T-helper 2 cell treated with Interferon-gamma antibody and Interleukin-4, amounts not matched to agents 5 μg/mL and 100 μg/mL, for 36 hours (primary cell): ENCODE results near the gene C16orf92.
"Not testable (repeated sequence)": the region's sequence is repeated elsewhere in the genome, so short reads cannot be mapped to it uniquely, and the experiment has no call there.

Source experiments
- DNase-seq: peaks from one replicate; pipeline ENCODE4 v3.0.0; 2021; ENCODE audit warnings: low spot score
- H3K27ac Mint-ChIP-seq: one replicate; pipeline ENCODE4 v1.8.0; 2021; ENCODE audit warnings: mild to moderate bottlenecking, mixed read lengths
- H3K27me3 Mint-ChIP-seq: one replicate; pipeline ENCODE4 v1.8.0; 2021; ENCODE audit warnings: low read depth, mixed read lengths
- H3K36me3 Mint-ChIP-seq: one replicate; pipeline ENCODE4 v1.8.0; 2021; ENCODE audit warnings: low read depth, mixed read lengths
- H3K4me1 Mint-ChIP-seq: one replicate; pipeline ENCODE4 v1.8.0; 2021; ENCODE audit warnings: low read depth, mixed read lengths
- H3K4me3 Mint-ChIP-seq: one replicate; pipeline ENCODE4 v1.8.0; 2022; ENCODE audit warnings: mild to moderate bottlenecking, moderate library complexity, mixed read lengths
- H3K9me3 Mint-ChIP-seq: one replicate; pipeline ENCODE4 v1.8.0; 2021; ENCODE audit warnings: mixed read lengths

C16orf92 gene

GRCh38 chr16:30017277-30017656 lies 5.7 kb upstream of the C16orf92 start:
- no peak for DNase-seq
- no peaks in the 10 kb centered on the region for H3K9me3 Mint-ChIP-seq
- no peaks in the 10 kb centered on the region for H3K36me3 Mint-ChIP-seq

GRCh38 chr16:30017937-30018336 lies 5.1 kb upstream of the C16orf92 start:
- peaks cover 33% of the 10 kb centered on the region for H3K27me3 Mint-ChIP-seq
- H3K27ac Mint-ChIP-seq, H3K4me3 Mint-ChIP-seq, H3K36me3 Mint-ChIP-seq, H3K4me1 Mint-ChIP-seq, DNase-seq, H3K9me3 Mint-ChIP-seq: not testable (repeated sequence)

More at GRCh38 chr16:30017277-30017656, 5.7 kb upstream of the C16orf92 start:
- Mint-ChIP-seq H3K4me1 (peaks cover 7% of the 10 kb centered on the region), H3K27ac (no peak overlapping the region), H3K4me3 (no peak overlapping the region), H3K27me3 (peaks cover 39% of the 10 kb centered on the region)

- no peak for DNase-seq
- peaks cover 7% of the 10 kb centered on the region for H3K4me1 Mint-ChIP-seq
- no peak overlapping the region for H3K27ac Mint-ChIP-seq
- H3K27me3 Mint-ChIP-seq = peaks cover 32% of the 10 kb centered on the region
- H3K36me3 Mint-ChIP-seq = no peaks in the 10 kb centered on the region
- H3K4me3 Mint-ChIP-seq = no peak overlapping the region
- H3K9me3 Mint-ChIP-seq = no peaks in the 10 kb centered on the region
These were observed 4.3 kb upstream of the C16orf92 start for GRCh38 chr16:30018731-30019158.

GRCh38 chr16:30023586-30023985 lies 588 bp downstream of the C16orf92 start:
- DNase-seq = no peak
- Mint-ChIP-seq H3K9me3 (no peaks in the 10 kb centered on the region), H3K4me3 (no peak overlapping the region), H3K36me3 (no peaks in the 10 kb centered on the region), H3K4me1 (peaks cover 7% of the 10 kb centered on the region), H3K27ac (no peak overlapping the region), H3K27me3 (peaks cover 36% of the 10 kb centered on the region)

- Mint-ChIP-seq H3K4me1 (peaks cover 7% of the 10 kb centered on the region), H3K27me3 (peaks cover 40% of the 10 kb centered on the region), H3K9me3 (no peaks in the 10 kb centered on the region), H3K36me3 (no peaks in the 10 kb centered on the region), H3K27ac (no peak overlapping the region), H3K4me3 (no peak overlapping the region)
- DNase-seq = no peak
These were observed 1.5 kb downstream of the C16orf92 start for GRCh38 chr16:30024451-30024850.

- no peak overlapping the region for H3K27ac Mint-ChIP-seq
- peaks cover 47% of the 10 kb centered on the region for H3K27me3 Mint-ChIP-seq
- DNase-seq = no peak
- H3K36me3 Mint-ChIP-seq = no peaks in the 10 kb centered on the region
- no peaks in the 10 kb centered on the region for H3K9me3 Mint-ChIP-seq
- peaks cover 7% of the 10 kb centered on the region for H3K4me1 Mint-ChIP-seq
- no peak overlapping the region for H3K4me3 Mint-ChIP-seq
These were observed 2.2 kb downstream of the C16orf92 start for GRCh38 chr16:30025156-30025555.

- H3K4me3 Mint-ChIP-seq = no peak overlapping the region
- peaks cover 45% of the 10 kb centered on the region for H3K27me3 Mint-ChIP-seq
- no peaks in the 10 kb centered on the region for H3K9me3 Mint-ChIP-seq
These were observed 2.6 kb downstream of the C16orf92 start for GRCh38 chr16:30025574-30025973.

GRCh38 chr16:30026449-30026848 lies 3.5 kb downstream of the C16orf92 start:
- Mint-ChIP-seq H3K4me1 (no peaks in the 10 kb centered on the region), H3K4me3 (no peak overlapping the region), H3K9me3 (no peaks in the 10 kb centered on the region), H3K27ac (no peak overlapping the region), H3K27me3 (peaks cover 42% of the 10 kb centered on the region), H3K36me3 (no peaks in the 10 kb centered on the region)
- no peak for DNase-seq

More at GRCh38 chr16:30025574-30025973, 2.6 kb downstream of the C16orf92 start:
- Mint-ChIP-seq H3K4me1 (peaks cover 7% of the 10 kb centered on the region), H3K36me3 (no peaks in the 10 kb centered on the region), H3K27ac (no peak overlapping the region)
- no peak for DNase-seq

GRCh38 chr16:30027588-30028437 lies 4.8 kb downstream of the C16orf92 start:
- Mint-ChIP-seq H3K27me3 (peaks cover 52% of the 10 kb centered on the region), H3K4me3 (no peak overlapping the region), H3K4me1 (peaks cover 4% of the 10 kb centered on the region), H3K9me3 (no peaks in the 10 kb centered on the region), H3K27ac (no peak overlapping the region), H3K36me3 (peaks cover 1% of the 10 kb centered on the region)
- no peak for DNase-seq

GRCh38 chr16:30028438-30029076 lies 5.6 kb downstream of the C16orf92 start:
- Mint-ChIP-seq H3K4me3 (no peak overlapping the region), H3K27me3 (peaks cover 52% of the 10 kb centered on the region)

GRCh38 chr16:30030011-30030685 lies 7.2 kb downstream of the C16orf92 start:
- Mint-ChIP-seq H3K27ac (no peak overlapping the region), H3K27me3 (peaks cover 53% of the 10 kb centered on the region)

More at GRCh38 chr16:30028438-30029076, 5.6 kb downstream of the C16orf92 start:
- peaks cover 1% of the 10 kb centered on the region for H3K36me3 Mint-ChIP-seq
- peak; percentile 19 for DNase-seq
- H3K9me3 Mint-ChIP-seq = no peaks in the 10 kb centered on the region
- no peak overlapping the region for H3K27ac Mint-ChIP-seq
- H3K4me1 Mint-ChIP-seq = peaks cover 4% of the 10 kb centered on the region

GRCh38 chr16:30030841-30031413 lies 7.9 kb downstream of the C16orf92 start, which contains the start of gene TLCD3B:
Gene TLCD3B, minus strand, starts transcription at chr16:30031271. Its CDS starts 744 bp downstream, at chr16:30030527.
- DNase-seq = no peak
- peaks cover 1% of the 10 kb centered on the region for H3K36me3 Mint-ChIP-seq
- no peak within 1 kb of the TSS for H3K27ac Mint-ChIP-seq
- H3K9me3 Mint-ChIP-seq = no peaks in the 10 kb centered on the region
- peaks cover 53% of the 10 kb centered on the region for H3K27me3 Mint-ChIP-seq
- peak within 1 kb of the TSS; percentile 24 for H3K4me3 Mint-ChIP-seq
- H3K4me1 Mint-ChIP-seq = peaks cover 7% of the 10 kb centered on the region

More at GRCh38 chr16:30030011-30030685, 7.2 kb downstream of the C16orf92 start:
- Mint-ChIP-seq H3K9me3 (no peaks in the 10 kb centered on the region), H3K36me3 (peaks cover 1% of the 10 kb centered on the region), H3K4me3 (no peak overlapping the region), H3K4me1 (peaks cover 5% of the 10 kb centered on the region)
- no peak for DNase-seq

GRCh38 chr16:30031477-30031918 lies 8.5 kb downstream of the C16orf92 start:
- DNase-seq = no peak
- peaks cover 7% of the 10 kb centered on the region for H3K4me1 Mint-ChIP-seq
- peaks cover 56% of the 10 kb centered on the region for H3K27me3 Mint-ChIP-seq
- H3K9me3 Mint-ChIP-seq = no peaks in the 10 kb centered on the region
- H3K4me3 Mint-ChIP-seq = no peak overlapping the region
- H3K36me3 Mint-ChIP-seq = peaks cover 1% of the 10 kb centered on the region
- H3K27ac Mint-ChIP-seq = no peak overlapping the region
